Transverse colon (tissue), 3 donors: Measurements from ENCODE around the gene CDKN1B.
A peak's percentile ranks its signal among the peaks of the same experiment; 100 is the strongest.

ENCODE experiments used
- POLR2A ChIP-seq: fragments of 450-650 bp; IDR thresholded peaks from one replicate; pipeline ENCODE4 v1.6.1; 2016; ENCODE audit warnings: antibody characterized with exemption, mild to moderate bottlenecking, moderate library complexity
- TF ChIP-seq, protein P1 (sequence below), 5 experiments: fragments of 200-600 bp in 3 of 5; fragments of 450-650 bp in 2 of 5; sonication (generic) in 3 of 5; IDR thresholded peaks; 1 replicate in 2 of 5; 2 replicates in 3 of 5; pipeline ENCODE4 v1.5.1; 2016 to 2017; ENCODE audit warnings: antibody characterized with exemption in 5 of 5, inconsistent platforms in 3 of 5, mild to moderate bottlenecking in 2 of 5, moderate library complexity in 1 of 5

DNA sequence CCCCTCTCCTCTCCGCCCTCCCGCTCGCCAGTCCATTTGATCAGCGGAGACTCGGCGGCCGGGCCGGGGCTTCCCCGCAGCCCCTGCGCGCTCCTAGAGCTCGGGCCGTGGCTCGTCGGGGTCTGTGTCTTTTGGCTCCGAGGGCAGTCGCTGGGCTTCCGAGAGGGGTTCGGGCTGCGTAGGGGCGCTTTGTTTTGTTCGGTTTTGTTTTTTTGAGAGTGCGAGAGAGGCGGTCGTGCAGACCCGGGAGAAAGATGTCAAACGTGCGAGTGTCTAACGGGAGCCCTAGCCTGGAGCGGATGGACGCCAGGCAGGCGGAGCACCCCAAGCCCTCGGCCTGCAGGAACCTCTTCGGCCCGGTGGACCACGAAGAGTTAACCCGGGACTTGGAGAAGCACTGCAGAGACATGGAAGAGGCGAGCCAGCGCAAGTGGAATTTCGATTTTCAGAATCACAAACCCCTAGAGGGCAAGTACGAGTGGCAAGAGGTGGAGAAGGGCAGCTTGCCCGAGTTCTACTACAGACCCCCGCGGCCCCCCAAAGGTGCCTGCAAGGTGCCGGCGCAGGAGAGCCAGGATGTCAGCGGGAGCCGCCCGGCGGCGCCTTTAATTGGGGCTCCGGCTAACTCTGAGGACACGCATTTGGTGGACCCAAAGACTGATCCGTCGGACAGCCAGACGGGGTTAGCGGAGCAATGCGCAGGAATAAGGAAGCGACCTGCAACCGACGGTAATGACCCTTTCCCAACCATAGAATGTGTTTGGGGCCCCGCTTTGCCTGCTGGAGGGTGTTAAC is 615 bp downstream of the CDKN1B start:
- TF ChIP-seq, protein P1, sequence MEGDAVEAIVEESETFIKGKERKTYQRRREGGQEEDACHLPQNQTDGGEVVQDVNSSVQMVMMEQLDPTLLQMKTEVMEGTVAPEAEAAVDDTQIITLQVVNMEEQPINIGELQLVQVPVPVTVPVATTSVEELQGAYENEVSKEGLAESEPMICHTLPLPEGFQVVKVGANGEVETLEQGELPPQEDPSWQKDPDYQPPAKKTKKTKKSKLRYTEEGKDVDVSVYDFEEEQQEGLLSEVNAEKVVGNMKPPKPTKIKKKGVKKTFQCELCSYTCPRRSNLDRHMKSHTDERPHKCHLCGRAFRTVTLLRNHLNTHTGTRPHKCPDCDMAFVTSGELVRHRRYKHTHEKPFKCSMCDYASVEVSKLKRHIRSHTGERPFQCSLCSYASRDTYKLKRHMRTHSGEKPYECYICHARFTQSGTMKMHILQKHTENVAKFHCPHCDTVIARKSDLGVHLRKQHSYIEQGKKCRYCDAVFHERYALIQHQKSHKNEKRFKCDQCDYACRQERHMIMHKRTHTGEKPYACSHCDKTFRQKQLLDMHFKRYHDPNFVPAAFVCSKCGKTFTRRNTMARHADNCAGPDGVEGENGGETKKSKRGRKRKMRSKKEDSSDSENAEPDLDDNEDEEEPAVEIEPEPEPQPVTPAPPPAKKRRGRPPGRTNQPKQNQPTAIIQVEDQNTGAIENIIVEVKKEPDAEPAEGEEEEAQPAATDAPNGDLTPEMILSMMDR (IDR thresholded peaks at IDR 0.05) = no peak
- TF ChIP-seq POLR2A = peak; percentile 6
